HG02678 (cell line): ENCODE data around the gene ARHGEF40.

ENCODE experiments used
- ATAC-seq: cut with Tn5 transposase; IDR thresholded peaks from one replicate; pipeline ENCODE4 v1.9.1; 2021; ENCODE audit warnings: mild to moderate bottlenecking, moderate library complexity; ENCODE audit not compliant: unreplicated experiment

ARHGEF40 gene

GRCh38 chr14:21096438-21096837 is 26.3 kb downstream of the ARHGEF40 start:
- no peak for ATAC-seq

- no peak for ATAC-seq
Observed at GRCh38 chr14:21096978-21097635, 27.0 kb downstream of the ARHGEF40 start.

- no peak for ATAC-seq
Observed at GRCh38 chr14:21097636-21098075, 27.6 kb downstream of the ARHGEF40 start.

- ATAC-seq: no peak
Observed at GRCh38 chr14:21098076-21098891, 28.2 kb downstream of the ARHGEF40 start, which contains the start of gene ZNF219. Gene ZNF219 (minus strand): TSS chr14:21098655. CDS start chr14:21093591, 5,064 bp downstream.

GRCh38 chr14:21098892-21099595 is 28.9 kb downstream of the ARHGEF40 start:
- no peak for ATAC-seq

- ATAC-seq: no peak
Observed at GRCh38 chr14:21099596-21099985, 29.5 kb downstream of the ARHGEF40 start.

GRCh38 chr14:21100931-21101330 is 30.8 kb downstream of the ARHGEF40 start, which contains the start of gene TMEM253:
Gene TMEM253 (plus strand): TSS chr14:21101066. CDS start chr14:21101344, 278 bp downstream.
- ATAC-seq: no peak

GRCh38 chr14:21101802-21102413 is 31.8 kb downstream of the ARHGEF40 start:
- ATAC-seq: no peak

- ATAC-seq: no peak
Observed at GRCh38 chr14:21102521-21103410, 32.7 kb downstream of the ARHGEF40 start.

- peak; percentile 1 for ATAC-seq
Observed at GRCh38 chr14:21103411-21103709, 33.3 kb downstream of the ARHGEF40 start.

- ATAC-seq: peak; percentile 87
Observed at GRCh38 chr14:21103710-21104447, 33.8 kb downstream of the ARHGEF40 start.

GRCh38 chr14:21104448-21105060 is 34.5 kb downstream of the ARHGEF40 start:
- peak; percentile 34 for ATAC-seq

GRCh38 chr14:21105095-21105494 is 35.0 kb downstream of the ARHGEF40 start:
- no peak for ATAC-seq

GRCh38 chr14:21106176-21106497 is 36.0 kb downstream of the ARHGEF40 start:
- no peak for ATAC-seq

- no peak for ATAC-seq
Observed at GRCh38 chr14:21106498-21107282, 36.6 kb downstream of the ARHGEF40 start.

GRCh38 chr14:21107283-21107800 is 37.2 kb downstream of the ARHGEF40 start:
- ATAC-seq: no peak

- ATAC-seq: no peak
Observed at GRCh38 chr14:21108791-21109190, 38.7 kb downstream of the ARHGEF40 start.
